Ovary (tissue), 9 donors: ENCODE measurements around the gene ZNF768. TPM values are rescaled to one million over a fixed set of nuclear protein-coding genes. Genes with fewer than 3 reads are reported as not detected.

Experiments
- DNase-seq, 5 donors: peaks; one replicate each; pipeline ENCODE4 v3.0.0-alpha.2; 2019 to 2020
- H3K27ac ChIP-seq, 2 donors: fragments of 200-600 bp; one replicate each; pipeline versions ENCODE4 v1.5.1 to v1.8.0; 2019 to 2022
- H3K27me3 ChIP-seq: fragments of 200-600 bp; one replicate; pipeline ENCODE4 v1.8.0; 2022
- H3K36me3 ChIP-seq: fragments of 200-600 bp; sonication (generic); one replicate; pipeline ENCODE4 v1.5.1; 2019
- H3K4me1 ChIP-seq: one replicate; pipeline ENCODE4 v1.8.1; 2013; ENCODE audit warnings: mild to moderate bottlenecking, moderate library complexity; ENCODE audit not compliant: insufficient read depth
- H3K4me3 ChIP-seq: fragments of 200-600 bp; sonication (generic); one replicate; pipeline ENCODE4 v1.5.1; 2017
- H3K9me3 ChIP-seq, 2 donors: fragments of 200-600 bp in 1 of 2; sonication (generic) in 1 of 2; one replicate each; pipeline versions ENCODE4 v1.5.1 to v1.8.1; 2013 to 2019; ENCODE audit warnings: mild to moderate bottlenecking in 1 of 2, moderate library complexity in 1 of 2
- CTCF ChIP-seq, 3 donors: fragments of 450-650 bp in 2 of 3; fragments of 200-600 bp in 1 of 3; IDR thresholded peaks; one replicate each; pipeline versions ENCODE4 v1.5.1 to v1.8.0; 2016 to 2022; ENCODE audit warnings: antibody characterized with exemption in 3 of 3, mild to moderate bottlenecking in 1 of 3
- EP300 ChIP-seq: sonication (generic); formaldehyde crosslinking; IDR thresholded peaks from one replicate; pipeline ENCODE4 v1.6.1; 2017; ENCODE audit warnings: antibody characterized with exemption
- POLR2A ChIP-seq: fragments of 450-650 bp; IDR thresholded peaks from one replicate; pipeline ENCODE4 v1.6.1; 2017; ENCODE audit warnings: antibody characterized with exemption, mild to moderate bottlenecking, moderate library complexity
- WGBS, 3 donors: extraction: QIAGEN DNeasy Blood & Tissue Kit in 1 of 3; methylation state at CpG; one replicate each; pipeline versions ENCODE4 v1.1.5 to v1.1.7; 2013 to 2017; 5-methylcytosine and 5-hydroxymethylcytosine counted together
- intact Hi-C, 4 donors: fragments of 100-400 bp; cut with DNase I; formaldehyde crosslinking; loops; one replicate each; pipeline versions ENCODE4 v1.11.0 to v1.15.1; 2022 to 2023
- polyA plus RNA-seq, 2 donors: library from polyadenylated mRNA; stranded (reverse); fragments of 200-250 nt in 1 of 2; fragments of 350-450 nt in 1 of 2; fragmentation: Illumina TruSeq in 1 of 2; extraction: RNeasy Lipid Tissue Mini Kit (QIAGEN cat#74804) in 1 of 2; gene quantifications; one replicate each; pipeline ENCODE4 v1.2.3, GENCODE V29; 2013 to 2014
- total RNA-seq, 7 donors: library from RNA; depleted of rRNA in 2 of 7; stranded (reverse); fragments of >200 nt in 2 of 7; fragmentation: NEBNext Ultra II Directional in 3 of 7; extraction: Animal tissue kit (Norgen Biotek cat#: 25700) in 3 of 7; gene quantifications; one replicate each; pipeline versions ENCODE4 v1.1.0 to v1.2.4, GENCODE V29; 2016 to 2023
- donor health status: DM: no; HTN: no; CAD: no; lungs with moderate emphysema.
- donor health status: DM: no; HTN: no; CAD: no.
- donor health status: Bipolar disorder and iron deficiency.
- donor health status: DM: yes; HTN: yes; CAD: no.
- donor health status: DM: no; HTN: no; CAD: no.
- donor health status: DM: yes; HTN: yes; CAD: no.

Gene ZNF768
- total and polyA plus RNA-seq, 9 donors, result 12.4 to 43.2 (median 38.6) TPM

- no peaks in the 10 kb centered on the region for H3K4me1 ChIP-seq
- no peaks in the 10 kb centered on the region for H3K36me3 ChIP-seq
- no peaks in the 10 kb centered on the region for H3K27me3 ChIP-seq
- no peak overlapping the region for H3K27ac ChIP-seq
- peak in 1 of 5 donors; percentile 37 for DNase-seq
- TF ChIP-seq POLR2A (no peak), EP300 (no peak), CTCF (IDR thresholded peaks at IDR 0.05) (no peak)
- 88 to 93% (median 93%) methylated on average over 18 of the region's 18 CpGs for WGBS, 3 donors
- H3K4me3 ChIP-seq, result no peak overlapping the region
- H3K9me3 ChIP-seq, result no peaks in the 10 kb centered on the region
- intact Hi-C loops, result loop anchor here in 1 of 4 donors (10.0 kb wide), 1 partner anchor 130 kb away; no protein-coding TSS in a partner anchor
Observed at GRCh38 chr16:30554557-30555314, 28.4 kb upstream of the ZNF768 start.

- Histone ChIP-seq H3K9me3 (no peaks in the 10 kb centered on the region), H3K27me3 (no peaks in the 10 kb centered on the region), H3K36me3 (no peaks in the 10 kb centered on the region), H3K27ac (no peak overlapping the region), H3K4me1 (no peaks in the 10 kb centered on the region), H3K4me3 (no peak overlapping the region)
- intact Hi-C loops, result loop anchor here in 1 of 4 donors (10.0 kb wide), 1 partner anchor 129 kb away; no protein-coding TSS in a partner anchor
- 86 to 96% (median 92%) methylated on average over 2 of the region's 2 CpGs for WGBS, 3 donors
- no peak for DNase-seq
- TF ChIP-seq CTCF (IDR thresholded peaks at IDR 0.05) (no peak), POLR2A (no peak), EP300 (no peak)
Observed at GRCh38 chr16:30553393-30553899, 27.1 kb upstream of the ZNF768 start.

- no peaks in the 10 kb centered on the region for H3K4me1 ChIP-seq
- 81 to 89% (median 82%) methylated on average over 4 of the region's 4 CpGs for WGBS, 3 donors
- no peaks in the 10 kb centered on the region for H3K9me3 ChIP-seq
- H3K27ac ChIP-seq, result no peak overlapping the region
- H3K4me3 ChIP-seq, result no peak overlapping the region
- no peak for TF ChIP-seq CTCF (IDR thresholded peaks at IDR 0.05)
- no peak for TF ChIP-seq POLR2A
- TF ChIP-seq EP300, result no peak
- intact Hi-C loops, result loop anchor here in 1 of 4 donors (10.0 kb wide), 1 partner anchor 128 kb away; no protein-coding TSS in a partner anchor
- no peaks in the 10 kb centered on the region for H3K36me3 ChIP-seq
- no peaks in the 10 kb centered on the region for H3K27me3 ChIP-seq
- DNase-seq, result no peak
Observed at GRCh38 chr16:30552956-30553355, 26.6 kb upstream of the ZNF768 start.

GRCh38 chr16:30551781-30552180 lies 25.4 kb upstream of the ZNF768 start:
- Histone ChIP-seq H3K4me3 (no peak overlapping the region), H3K4me1 (no peaks in the 10 kb centered on the region), H3K27me3 (no peaks in the 10 kb centered on the region), H3K36me3 (no peaks in the 10 kb centered on the region), H3K9me3 (no peaks in the 10 kb centered on the region), H3K27ac (no peak overlapping the region)
- DNase-seq, result no peak
- WGBS, 3 donors, result 64 to 66% (median 64%) methylated on average over 3 of the region's 3 CpGs
- intact Hi-C loops, result loop anchor here in 1 of 4 donors (10.0 kb wide), 1 partner anchor 127 kb away; no protein-coding TSS in a partner anchor
- no peak for TF ChIP-seq EP300
- no peak for TF ChIP-seq CTCF (IDR thresholded peaks at IDR 0.05)
- TF ChIP-seq POLR2A, result no peak
